ENCODE data around the gene COL5A1.
"Not testable (repeated sequence)": the region's sequence is repeated elsewhere in the genome, so short reads cannot be mapped to it uniquely, and the experiment has no call there.

COL5A1 gene

DNA sequence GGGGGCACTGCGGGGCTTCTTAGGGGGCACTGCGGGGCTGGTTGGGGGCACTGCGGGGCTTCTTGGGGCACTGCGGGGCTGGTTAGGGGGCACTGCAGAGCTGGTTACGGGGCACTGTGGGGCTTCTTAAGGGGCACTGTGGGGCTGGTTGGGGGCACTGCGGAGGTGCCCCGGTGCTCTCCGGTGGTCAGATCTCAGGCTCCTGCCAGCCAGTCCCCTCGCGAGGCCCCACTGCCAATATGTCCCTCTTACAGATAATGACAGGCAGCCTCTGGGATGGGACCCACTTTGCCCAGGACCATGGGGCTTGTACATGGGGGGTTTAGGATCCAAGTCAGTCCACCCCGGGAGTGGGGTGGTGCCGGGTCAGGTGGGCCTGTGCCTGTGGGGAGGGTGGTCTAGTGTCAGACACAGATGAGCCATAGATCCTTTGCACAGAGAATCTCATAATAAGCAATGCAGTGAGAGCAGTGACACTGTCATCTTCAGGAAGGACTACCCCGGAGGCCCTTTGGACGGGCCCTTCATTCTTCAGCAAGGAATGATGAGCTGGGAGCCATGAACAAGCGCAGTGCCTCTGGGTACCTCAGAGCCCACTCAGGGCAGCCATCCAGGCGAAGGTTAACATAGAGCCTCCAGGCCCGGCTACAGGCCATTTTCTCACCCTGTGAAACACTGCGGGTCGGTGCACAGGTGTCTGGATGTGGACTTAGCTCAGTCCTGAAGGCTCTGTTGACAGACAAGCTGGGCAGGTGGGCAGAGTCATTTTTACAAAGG, 38.2 kb downstream of the COL5A1 start:
- no peak for DNase-seq

DNA sequence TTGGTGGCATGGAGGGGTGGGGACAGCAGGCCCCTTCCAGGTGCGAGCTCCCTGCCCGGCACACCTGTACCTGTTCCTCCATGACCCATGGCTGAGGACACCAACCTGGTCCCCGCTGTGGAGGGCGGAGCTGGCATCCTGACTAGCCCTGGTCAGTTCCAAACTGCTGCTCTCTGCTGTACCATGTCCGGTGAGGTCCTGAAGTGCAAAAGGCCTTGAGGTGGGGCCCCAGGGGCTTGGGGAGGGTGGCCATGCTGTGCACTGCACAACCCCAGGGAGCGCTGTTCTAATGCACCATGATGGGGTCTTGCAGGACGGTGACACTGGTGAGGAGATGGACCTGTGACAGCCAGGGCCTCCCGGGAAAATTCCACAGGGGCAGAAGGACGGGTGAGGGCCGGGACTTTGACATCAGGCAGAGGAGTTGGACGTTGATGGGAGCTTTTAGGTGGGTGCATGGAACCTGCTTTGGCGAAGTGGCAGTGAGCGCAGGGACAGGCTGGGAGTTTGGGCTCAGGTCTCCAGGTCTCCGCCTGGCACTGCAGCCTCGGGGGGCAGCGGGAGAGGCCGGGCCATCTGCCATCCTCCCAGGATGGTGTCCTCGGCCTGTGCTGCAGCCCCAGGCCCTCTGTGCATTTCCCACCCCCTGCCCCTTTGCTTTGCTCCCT, 38.9 kb downstream of the COL5A1 start:
- no peak for DNase-seq

DNA sequence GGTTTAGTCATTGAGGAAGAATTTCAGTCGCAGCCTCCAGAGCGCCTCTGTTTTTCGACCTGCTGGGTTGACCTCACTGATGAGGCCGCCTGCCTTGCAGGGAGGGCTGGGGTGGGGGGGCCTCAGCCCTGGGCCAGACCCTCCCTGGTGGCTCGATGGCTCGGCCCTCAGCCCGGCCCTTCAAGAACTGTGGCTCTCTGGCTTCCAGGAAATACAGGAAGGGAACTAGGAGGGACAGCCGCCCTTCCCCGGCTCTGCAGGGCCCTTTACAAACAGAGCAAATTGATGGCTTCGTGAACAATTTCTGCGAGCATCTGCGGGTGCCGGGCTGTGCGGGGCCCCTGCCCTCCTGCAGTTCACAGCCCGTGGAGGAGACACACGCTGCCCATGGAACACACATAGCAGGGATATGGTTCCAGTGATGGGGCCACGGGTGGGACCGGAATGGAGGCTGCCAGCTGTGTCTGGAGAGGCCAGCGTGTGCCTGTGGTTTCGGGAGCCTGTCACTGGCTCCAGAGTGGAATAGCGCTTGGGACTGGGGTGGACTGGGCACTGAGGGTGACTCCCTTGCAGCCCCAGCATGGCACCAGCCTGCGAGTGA, 39.6 kb downstream of the COL5A1 start:
- DNase-seq = no peak

DNA sequence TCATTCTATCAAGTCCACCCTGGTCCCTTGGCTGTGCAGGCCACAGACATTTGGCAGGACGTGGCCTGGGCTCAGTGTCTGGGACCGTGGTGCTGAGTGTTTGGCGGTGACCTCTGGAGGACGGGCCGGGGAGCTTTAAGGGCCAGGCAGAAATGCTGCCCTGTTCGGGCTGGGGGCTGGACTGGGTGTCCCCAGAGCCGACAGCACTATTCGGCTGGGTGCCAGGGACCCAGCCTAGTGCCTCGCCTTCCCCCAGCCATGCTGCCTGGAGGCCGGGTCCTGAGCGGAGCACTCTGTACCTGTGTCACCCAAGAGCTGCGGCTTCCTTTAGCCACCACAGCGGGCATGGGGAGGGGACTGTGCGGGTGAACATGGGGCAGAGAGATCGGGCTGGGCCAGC, 40.4 kb downstream of the COL5A1 start:
- DNase-seq = no peak

DNA sequence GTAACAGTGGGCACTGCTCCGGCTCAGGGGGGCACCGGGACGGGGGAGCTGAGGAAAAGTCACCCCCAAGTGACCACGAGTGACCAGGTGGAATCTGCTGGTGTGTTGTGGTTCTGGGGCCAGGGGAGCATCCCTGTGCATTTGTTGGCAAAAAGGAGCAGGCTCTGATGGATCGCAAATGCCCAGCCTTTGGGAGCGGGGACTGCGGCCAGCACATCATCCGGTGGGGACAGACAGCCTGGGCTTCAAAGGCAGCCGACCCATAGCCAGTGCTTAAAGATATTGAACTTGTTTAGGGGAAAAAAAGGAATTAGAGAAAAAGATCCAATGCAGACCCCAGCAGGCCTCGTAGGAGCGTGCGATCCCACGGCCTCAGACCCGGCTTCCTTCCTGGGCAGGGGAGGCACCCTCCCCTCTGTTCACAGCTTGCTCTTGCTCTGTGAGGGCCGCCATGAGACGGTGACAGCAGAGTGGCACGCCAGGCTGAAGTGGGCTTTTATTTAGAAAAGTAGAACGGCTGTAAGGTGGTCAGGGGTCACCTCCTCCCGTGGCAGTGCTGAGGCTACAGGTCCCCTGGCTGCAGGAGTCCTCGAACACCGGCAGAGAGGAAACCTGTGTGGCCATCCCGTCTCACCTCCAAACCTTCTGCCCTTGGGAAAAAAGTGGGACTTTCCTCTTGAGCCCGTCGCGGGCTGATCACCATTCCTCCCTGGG, 41.2 kb downstream of the COL5A1 start:
- no peak for DNase-seq

DNA sequence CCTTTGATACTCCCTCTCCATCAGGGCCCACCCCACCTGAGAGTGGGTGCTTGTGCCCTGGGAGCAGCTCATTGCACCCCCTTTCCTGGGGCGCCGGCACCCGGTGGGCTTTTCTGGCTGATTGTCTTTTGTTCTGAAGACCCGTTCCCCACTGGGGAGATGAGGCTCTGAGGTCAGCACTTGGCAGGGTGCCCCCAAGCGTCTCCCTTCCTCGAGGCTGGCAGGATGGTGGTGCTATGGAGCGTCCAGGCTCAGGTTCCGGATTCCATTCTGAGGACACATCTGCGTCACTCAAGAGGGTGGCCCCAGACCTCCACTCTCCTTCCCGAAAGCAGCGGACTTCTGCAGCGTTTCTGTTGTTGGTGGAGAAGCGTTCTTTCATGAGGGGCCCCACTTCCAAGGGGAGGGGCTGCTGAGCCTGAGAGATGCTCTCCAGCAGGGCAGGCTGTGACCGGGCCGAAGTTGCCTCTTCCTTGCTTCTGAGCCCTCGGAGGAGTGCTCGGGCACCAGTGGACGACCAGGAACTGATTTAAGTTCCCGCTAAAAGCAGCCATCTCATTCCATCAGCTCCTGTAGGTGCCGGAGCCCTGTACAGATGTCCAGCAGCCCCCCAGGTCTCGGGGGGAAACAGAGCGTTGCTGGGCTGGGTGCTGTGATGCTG, 42.2 kb downstream of the COL5A1 start:
- DNase-seq = no peak

DNA sequence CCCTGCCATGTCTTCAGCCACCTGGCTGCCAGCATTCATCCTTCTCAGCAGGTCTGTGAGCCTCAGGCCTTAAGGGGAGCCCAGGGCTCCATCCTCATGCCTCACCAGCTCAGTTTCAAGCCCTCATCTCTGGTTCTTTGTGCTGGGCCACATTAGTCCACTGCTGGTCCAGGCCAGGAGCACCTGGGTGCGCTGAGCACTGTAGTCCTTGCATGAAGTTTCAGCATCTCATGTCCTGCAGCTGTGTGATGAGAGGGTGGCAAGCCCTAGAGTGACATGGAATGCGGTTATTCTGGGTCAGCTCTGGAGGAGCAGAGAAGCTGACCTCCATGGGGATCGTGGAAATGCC, 42.7 kb downstream of the COL5A1 start:
- no peak for DNase-seq

DNA sequence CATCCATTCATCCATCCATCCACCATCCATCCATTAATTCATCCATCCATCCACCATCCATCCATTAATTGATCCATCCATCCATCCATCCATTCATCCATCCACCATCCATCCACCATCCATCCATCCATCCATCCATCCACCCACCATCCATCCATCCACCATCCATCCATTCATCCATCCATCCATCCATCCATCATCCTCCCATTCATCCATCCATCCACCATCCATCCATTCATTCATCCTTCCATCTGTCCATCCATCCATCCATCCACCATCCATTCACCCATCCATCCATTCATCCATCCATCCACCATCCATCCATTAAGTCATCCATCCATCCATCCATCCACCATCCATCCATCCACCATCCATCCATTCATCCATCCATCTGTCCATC, 43.3 kb downstream of the COL5A1 start:
- DNase-seq = not testable (repeated sequence)

DNA sequence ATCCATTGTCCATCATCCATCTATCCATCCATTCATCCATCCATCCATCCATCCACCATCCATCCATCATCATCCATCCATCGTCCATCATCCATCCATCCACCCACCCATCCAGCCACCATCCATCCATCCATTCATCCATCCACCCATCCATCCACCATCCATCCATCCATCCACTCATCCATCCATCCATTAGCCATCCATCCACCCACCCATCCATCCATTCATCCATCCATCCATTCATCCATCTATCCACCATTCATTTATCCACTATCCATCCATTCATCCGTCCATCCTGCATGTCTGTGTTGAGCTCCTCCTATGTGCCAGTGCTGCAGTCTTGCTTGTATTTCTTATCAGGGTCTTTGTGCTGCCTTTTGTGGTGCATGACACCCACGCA, 44.2 kb downstream of the COL5A1 start:
- no peak for DNase-seq

DNA sequence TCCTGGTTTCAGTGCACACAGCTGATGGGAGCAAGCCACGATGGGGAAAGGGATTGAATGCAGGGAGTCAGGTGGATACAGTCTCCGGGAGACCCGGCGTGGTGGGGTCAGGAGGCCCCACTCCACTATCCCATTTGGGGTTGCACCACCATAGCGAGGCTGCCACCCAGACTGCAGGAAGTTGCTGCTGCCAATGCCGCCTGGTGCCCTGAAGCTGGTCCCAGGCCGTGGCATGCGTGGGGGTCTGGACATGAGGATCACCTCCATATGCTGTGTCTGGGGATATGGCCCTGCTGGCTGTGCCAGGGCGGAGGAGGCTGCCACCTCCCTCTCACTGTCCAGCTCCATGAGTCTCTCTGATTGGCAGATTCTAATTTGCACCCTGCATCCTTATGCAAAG, 45.3 kb downstream of the COL5A1 start:
- no peak for DNase-seq

DNA sequence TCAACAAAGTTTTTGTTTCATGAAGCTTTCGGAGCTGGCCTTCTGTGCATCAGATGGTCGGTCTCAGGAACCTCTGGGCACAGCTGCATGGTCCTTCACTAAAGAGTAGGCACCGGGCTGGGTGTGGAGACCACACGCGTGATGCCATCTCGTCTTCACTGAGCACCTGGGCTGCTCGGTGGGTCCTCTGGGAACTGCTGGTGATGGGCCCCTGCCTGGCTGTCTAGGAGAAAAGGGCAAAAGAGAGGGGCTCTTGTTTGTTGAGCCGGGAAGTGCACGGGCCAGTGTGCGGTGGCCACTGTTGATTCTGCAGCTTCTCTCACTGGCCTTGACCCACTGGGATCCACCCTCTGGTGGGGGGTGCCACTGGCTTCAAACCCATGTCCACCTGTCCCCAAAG, 46.0 kb downstream of the COL5A1 start:
- no peak for DNase-seq

DNA sequence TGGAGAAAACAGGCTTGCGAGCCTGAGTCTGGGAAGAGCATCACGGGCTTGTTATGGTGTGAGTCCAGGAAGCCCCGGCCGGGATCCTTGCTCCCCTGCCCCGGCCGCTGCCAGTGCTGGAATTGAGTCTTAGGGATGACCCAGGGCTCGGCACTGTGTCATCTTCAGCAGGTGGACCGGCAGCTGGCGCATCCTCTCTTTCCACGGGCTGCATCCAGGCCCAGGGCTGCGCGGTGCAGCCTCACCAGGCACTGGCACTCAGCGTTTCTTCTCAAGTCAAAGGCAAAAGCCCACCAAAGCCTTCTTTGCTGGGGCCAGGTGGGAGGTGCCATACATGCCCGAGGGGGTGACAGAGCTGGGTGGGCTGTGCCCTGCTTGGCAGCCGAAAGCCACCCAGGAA, 46.6 kb downstream of the COL5A1 start:
- DNase-seq = no peak

DNA sequence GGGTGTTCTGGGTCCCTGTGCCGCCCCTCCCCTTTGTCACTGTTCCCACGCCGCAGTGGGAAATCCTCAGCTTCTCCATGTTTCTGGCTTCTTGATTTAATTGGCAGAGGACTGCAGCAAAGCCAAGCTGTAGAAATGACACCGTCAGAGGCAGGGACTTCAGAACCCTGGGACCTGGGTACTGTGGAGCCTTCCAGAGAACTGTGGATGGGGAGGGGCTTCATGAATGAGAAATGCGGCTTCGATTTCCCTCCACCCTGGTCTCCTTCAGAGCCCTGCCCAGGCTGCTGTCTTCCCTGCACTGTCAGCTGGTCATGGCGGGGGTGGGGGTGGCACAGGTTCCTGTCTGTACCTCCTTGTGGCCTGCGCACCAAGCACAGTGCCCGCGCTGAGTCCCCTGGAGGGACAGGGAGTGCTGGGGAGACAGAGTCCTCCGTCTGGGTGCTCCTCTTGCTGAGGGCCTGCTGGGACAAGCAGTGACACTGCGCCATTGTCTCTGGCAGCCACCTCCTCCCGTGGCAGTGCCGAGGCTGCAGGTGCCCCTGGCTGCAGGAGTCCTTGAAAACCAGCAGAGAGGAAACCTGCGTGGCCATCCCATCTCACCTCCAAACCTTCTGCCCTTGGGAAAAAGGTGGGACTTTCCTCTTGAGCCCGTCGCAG, 47.2 kb downstream of the COL5A1 start:
- DNase-seq = no peak

DNA sequence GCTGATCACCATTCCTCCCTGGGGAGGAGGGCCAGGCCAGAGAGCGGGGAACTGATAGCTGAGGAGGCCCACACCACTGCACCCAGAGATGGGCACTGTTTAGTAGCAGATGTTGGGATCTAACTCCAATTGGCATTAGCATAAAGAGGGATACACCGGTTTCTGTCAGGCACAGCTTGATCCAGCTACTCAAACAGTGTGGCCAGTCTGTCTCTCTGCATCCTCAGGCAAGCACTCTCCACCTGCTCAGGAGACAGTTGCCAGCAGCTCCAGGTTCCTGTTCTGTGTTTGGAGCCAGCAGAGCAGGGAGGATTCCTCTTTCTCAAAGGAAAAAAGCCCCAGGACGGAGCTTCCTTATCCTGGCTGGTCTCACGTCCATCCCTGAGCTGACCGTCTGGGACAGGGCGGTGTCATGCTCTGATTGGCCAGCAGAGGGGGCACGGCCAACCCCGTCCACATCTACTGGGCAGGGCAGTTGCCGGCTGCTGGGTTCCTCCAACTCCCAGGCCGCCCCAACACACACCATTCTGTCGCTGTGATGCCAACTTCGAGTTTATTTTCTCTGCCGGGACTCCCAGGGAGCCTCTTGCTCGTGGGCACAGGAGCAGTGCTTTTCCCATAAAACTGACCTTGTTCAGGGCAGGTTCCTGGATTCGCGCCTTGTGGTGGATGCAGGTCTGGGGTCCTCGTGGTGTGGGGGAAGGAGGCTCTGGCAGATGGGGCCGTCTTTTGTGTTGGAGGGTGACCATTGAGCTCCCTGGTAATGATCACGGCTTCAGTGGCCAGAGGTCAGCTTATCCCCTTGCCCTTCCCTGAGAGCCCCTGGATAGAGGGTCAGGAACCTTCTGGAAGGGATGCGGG, 47.9 kb downstream of the COL5A1 start:
- no peak for DNase-seq

DNA sequence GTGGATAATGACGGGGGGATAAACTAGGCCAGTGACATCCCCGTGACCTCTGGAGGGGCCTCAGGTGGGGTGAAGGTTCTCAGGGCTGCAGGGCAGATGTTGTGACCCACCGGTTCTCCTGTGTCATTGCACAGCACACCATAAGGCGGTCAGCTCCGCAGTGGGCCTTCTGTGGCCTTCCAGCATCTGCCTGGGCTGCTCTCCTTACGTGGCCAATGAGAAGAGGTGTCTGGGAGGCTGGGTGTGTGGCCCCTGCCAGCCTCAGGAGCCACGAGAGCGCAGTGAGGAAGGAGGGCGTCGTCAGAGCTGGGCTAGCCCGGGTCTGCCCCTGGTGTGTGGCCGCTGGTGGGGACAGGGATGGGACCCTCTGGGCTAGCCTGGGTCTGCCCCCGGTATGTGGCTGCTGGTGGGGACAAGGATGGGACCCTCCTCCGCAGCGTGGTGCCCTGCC, 48.7 kb downstream of the COL5A1 start:
- DNase-seq = no peak

DNA sequence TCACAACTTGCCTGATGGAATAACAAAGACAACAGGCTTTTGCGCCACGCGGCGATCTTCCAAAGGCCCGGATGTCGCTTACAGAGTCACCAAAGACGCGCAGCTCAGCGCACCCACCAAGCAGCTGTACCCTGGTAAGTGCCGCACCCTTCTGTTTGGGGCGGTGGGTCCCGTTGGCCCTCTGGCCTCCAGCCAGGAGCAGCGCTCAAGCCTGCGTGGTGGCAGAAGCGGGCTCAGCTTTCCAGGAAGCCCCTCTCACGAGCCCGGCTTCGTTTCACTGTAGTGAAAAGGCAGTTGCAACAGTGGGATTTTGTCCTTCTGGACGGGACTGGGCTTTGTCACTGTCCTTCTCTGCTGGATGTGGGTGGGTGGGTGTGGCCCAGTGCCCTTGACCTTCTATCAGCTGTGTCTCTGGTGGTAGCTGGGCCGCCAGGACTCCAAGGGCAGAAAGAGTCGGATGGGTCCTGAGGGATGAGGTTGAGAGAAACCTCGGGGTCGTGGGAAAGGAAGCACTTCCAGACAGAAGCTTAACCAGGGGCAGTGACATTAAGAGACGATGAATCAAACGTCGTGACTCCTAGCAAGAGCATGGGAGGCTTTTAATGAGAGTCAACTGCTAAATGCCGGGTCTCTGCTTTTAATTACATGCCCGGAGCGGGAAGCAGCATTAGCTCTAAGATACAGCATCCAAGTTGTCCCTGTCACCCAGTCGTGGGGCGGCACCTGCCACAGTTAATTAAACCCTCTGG, 49.5 kb downstream of the COL5A1 start:
- DNase-seq = no peak

DNA sequence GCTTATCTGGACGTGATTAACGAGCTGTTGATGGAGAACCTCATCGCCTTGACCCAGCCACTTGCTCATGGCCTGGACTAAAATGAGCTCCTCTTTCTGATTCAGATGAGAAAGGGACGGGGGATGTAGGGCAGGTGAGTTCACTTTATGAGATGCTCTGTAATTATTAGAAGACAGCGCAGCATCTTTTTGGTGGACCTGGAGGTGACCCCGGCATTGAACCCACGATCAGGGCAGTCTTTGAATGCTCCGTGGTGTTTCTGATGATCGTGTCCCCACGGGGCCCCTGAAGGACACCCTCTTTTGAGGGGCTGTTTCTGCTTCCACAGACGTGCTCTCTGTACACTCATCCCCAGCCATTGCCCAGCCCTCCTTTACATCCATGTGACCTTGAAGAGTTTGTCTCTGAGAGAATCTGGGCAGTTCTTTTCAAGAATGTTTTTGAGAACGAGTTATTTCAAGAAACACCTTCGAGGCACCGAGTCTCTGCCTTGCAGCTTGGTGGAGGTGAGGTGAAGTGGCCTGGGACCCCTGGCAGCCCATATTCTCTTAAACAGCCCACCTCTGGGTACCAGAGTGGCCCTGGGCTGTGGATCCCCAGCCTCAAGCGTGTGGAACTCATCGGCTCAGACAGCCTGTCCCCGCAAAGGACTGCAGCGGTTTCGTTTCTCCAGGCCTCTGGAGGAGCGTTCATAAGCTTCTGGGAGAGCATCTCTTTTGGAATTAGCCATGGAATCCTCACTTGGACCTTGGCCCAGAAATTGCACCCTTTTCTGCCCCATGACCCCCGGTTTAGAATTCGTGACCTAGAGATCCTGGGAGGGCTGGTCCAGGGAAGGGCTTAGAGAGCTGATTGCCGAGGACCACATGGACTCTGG, 50.3 kb downstream of the COL5A1 start:
- DNase-seq = no peak

DNA sequence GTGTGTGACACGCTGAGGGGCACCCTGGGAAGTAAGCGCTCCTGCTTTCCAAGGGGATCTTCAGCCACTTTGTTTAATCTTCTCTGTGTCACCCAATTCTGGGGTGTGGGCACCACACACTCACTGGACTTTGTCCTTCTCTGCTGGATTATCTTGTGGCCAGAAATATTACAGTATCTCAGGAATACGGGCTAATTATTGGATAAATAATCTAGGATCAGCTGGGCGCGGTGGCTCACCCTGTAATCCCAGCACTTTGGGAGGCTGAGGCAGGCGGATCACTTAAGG, 50.9 kb downstream of the COL5A1 start:
- DNase-seq = no peak

DNA sequence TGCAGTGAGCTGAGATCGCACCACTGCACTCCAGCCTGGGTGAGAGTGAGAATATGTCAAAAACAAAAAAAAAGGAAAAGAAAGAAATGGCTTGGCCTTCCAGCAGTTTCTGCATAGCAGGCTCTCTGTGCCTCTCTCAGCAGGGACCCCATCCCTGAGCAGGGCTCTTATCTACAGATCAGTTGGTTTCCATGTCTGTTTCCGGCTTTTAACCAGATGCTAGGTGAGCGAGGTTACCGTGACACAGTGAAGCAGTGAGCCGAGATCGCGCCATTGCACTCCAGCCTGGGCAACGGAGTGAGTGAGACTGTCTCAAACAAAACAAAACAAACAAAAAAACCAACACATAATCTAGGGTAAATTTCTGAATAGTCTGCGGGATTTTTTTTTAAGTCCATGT, 51.4 kb downstream of the COL5A1 start:
- no peak for DNase-seq

Measured in NCI-H510A treated with DMSO at 0.1 percent for 48 hours (cell line).